Tibial nerve (tissue), 3 donors: ENCODE measurements around the gene PDLIM5.

ENCODE experiments used
- POLR2A ChIP-seq, 2 donors: fragments of 450-650 bp; IDR thresholded peaks; one replicate each; pipeline ENCODE4 v1.6.1; 2017; ENCODE audit warnings: antibody characterized with exemption in 2 of 2, mild to moderate bottlenecking in 2 of 2, moderate library complexity in 2 of 2
- TF ChIP-seq, protein P1 (sequence below), 5 experiments: fragments of 200-600 bp in 3 of 5; fragments of 450-650 bp in 2 of 5; sonication (generic) in 3 of 5; IDR thresholded peaks; one replicate each; pipeline ENCODE4 v1.5.1; 2016 to 2019; ENCODE audit warnings: antibody characterized with exemption in 5 of 5, mild to moderate bottlenecking in 3 of 5, moderate library complexity in 2 of 5

DNA sequence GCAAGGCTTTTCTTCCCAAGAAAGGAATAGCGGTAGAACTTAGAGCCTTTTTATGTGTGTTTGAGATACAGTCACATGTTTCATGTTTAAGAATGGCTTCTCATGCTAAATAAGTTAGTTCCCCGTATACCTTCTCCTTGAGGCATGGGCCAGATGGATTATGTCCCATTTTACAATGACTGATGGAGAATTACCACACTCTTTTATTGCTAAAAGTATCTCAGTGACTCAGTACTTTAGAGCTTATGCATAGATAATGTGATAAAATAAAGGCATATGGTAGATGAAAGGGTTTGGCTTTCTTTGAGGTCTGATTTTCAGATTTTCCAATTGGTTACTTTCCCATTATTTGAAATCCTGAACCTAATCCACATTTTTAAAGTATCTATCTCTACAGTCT lies 184.3 kb downstream of the PDLIM5 start:
- TF ChIP-seq, protein P1, sequence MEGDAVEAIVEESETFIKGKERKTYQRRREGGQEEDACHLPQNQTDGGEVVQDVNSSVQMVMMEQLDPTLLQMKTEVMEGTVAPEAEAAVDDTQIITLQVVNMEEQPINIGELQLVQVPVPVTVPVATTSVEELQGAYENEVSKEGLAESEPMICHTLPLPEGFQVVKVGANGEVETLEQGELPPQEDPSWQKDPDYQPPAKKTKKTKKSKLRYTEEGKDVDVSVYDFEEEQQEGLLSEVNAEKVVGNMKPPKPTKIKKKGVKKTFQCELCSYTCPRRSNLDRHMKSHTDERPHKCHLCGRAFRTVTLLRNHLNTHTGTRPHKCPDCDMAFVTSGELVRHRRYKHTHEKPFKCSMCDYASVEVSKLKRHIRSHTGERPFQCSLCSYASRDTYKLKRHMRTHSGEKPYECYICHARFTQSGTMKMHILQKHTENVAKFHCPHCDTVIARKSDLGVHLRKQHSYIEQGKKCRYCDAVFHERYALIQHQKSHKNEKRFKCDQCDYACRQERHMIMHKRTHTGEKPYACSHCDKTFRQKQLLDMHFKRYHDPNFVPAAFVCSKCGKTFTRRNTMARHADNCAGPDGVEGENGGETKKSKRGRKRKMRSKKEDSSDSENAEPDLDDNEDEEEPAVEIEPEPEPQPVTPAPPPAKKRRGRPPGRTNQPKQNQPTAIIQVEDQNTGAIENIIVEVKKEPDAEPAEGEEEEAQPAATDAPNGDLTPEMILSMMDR (IDR thresholded peaks at IDR 0.05) = no peak
- no peak for TF ChIP-seq POLR2A (IDR thresholded peaks at IDR 0.05)
